Vagina (tissue), 2 donors: Measurements from ENCODE around the gene AGTPBP1. TPM values are rescaled to one million over a fixed set of nuclear protein-coding genes. Genes with fewer than 3 reads are reported as not detected.

Experiments
- DNase-seq, 2 donors: peaks; one replicate each; pipeline ENCODE4 v3.0.0-alpha.2; 2017; ENCODE audit errors: extremely low spot score in 2 of 2
- H3K27ac ChIP-seq: fragments of 200-600 bp; sonication (generic); one replicate; pipeline ENCODE4 v1.5.1; 2019
- H3K27me3 ChIP-seq: fragments of 200-600 bp; sonication (generic); one replicate; pipeline ENCODE4 v1.5.1; 2019
- H3K36me3 ChIP-seq, 2 donors: fragments of 200-600 bp; sonication (generic); one replicate each; pipeline ENCODE4 v1.5.1; 2017 to 2019
- H3K4me1 ChIP-seq: fragments of 200-600 bp; sonication (generic); one replicate; pipeline ENCODE4 v1.5.1; 2019
- H3K4me3 ChIP-seq, 2 donors: fragments of 200-600 bp; sonication (generic); 1 replicate in 1 of 2; 2 replicates in 1 of 2; pipeline ENCODE4 v1.5.1; 2016 to 2019
- H3K9me3 ChIP-seq: fragments of 200-600 bp; sonication (generic); one replicate; pipeline ENCODE4 v1.5.1; 2019
- CTCF ChIP-seq, 3 experiments: fragments of 450-650 bp in 2 of 3; fragments of 200-600 bp in 1 of 3; sonication (generic) in 1 of 3; IDR thresholded peaks; one replicate each; pipeline ENCODE4 v1.5.1; 2017 to 2019; ENCODE audit warnings: antibody characterized with exemption in 3 of 3, mild to moderate bottlenecking in 2 of 3, moderate library complexity in 2 of 3
- POLR2A ChIP-seq, 2 donors: fragments of 450-650 bp; IDR thresholded peaks; one replicate each; pipeline ENCODE4 v1.6.1; 2017; ENCODE audit warnings: antibody characterized with exemption in 2 of 2, mild to moderate bottlenecking in 2 of 2, moderate library complexity in 2 of 2
- POLR2AphosphoS5 ChIP-seq, 2 donors: sonication (generic); formaldehyde crosslinking; IDR thresholded peaks; one replicate each; pipeline ENCODE4 v1.9.0; 2017; ENCODE audit warnings: antibody characterized with exemption in 2 of 2, mild to moderate bottlenecking in 2 of 2, low read depth in 1 of 2; ENCODE audit not compliant: insufficient read depth in 1 of 2
- intact Hi-C: fragments of 100-400 bp; cut with DNase I; formaldehyde crosslinking; loops from one replicate; pipeline ENCODE4 v1.15.1; 2023
- total RNA-seq: library from RNA; depleted of rRNA; stranded (reverse); fragments of >200 nt; gene quantifications from one replicate; pipeline ENCODE4 v1.2.3, GENCODE V29; 2016

The AGTPBP1 gene
- total RNA-seq, 1 donor from 2014 or later = 12.3 TPM

- Histone ChIP-seq H3K36me3 (no peaks in the 10 kb centered on the region), H3K27me3 (no peaks in the 10 kb centered on the region), H3K9me3 (no peaks in the 10 kb centered on the region), H3K4me3 (no peak overlapping the region), H3K4me1 (no peaks in the 10 kb centered on the region), H3K27ac (no peak overlapping the region)
- intact Hi-C loops = no loop called here
- TF ChIP-seq POLR2A (IDR thresholded peaks at IDR 0.05) (no peak), POLR2AphosphoS5 (IDR thresholded peaks at IDR 0.05; ENCODE audit: insufficient read depth in 1 of 2, low read depth in 1 of 2) (no peak), CTCF (IDR thresholded peaks at IDR 0.05) (no peak)
- DNase-seq = no peak
Measured at GRCh38 chr9:85508616-85509015, 233.1 kb downstream of the AGTPBP1 start.

- no peak for TF ChIP-seq POLR2AphosphoS5 (IDR thresholded peaks at IDR 0.05; ENCODE audit: insufficient read depth in 1 of 2, low read depth in 1 of 2)
- no peak for TF ChIP-seq CTCF (IDR thresholded peaks at IDR 0.05)
- no peak for TF ChIP-seq POLR2A (IDR thresholded peaks at IDR 0.05)
- H3K27ac ChIP-seq = no peak overlapping the region
- no peaks in the 10 kb centered on the region for H3K36me3 ChIP-seq
- no peaks in the 10 kb centered on the region for H3K27me3 ChIP-seq
- no peak overlapping the region for H3K4me3 ChIP-seq
- peak in 1 of 2 donors; percentile 54 for DNase-seq
- H3K4me1 ChIP-seq = no peaks in the 10 kb centered on the region
- intact Hi-C loops = no loop called here
- no peaks in the 10 kb centered on the region for H3K9me3 ChIP-seq
Measured at GRCh38 chr9:85505612-85506011, 236.1 kb downstream of the AGTPBP1 start.

- no peak for TF ChIP-seq POLR2AphosphoS5 (IDR thresholded peaks at IDR 0.05; ENCODE audit: insufficient read depth in 1 of 2, low read depth in 1 of 2)
- no peak for TF ChIP-seq CTCF (IDR thresholded peaks at IDR 0.05)
- TF ChIP-seq POLR2A (IDR thresholded peaks at IDR 0.05) = no peak
- H3K27me3 ChIP-seq = no peaks in the 10 kb centered on the region
- H3K4me3 ChIP-seq = no peak overlapping the region
- H3K36me3 ChIP-seq = no peaks in the 10 kb centered on the region
- H3K4me1 ChIP-seq = no peaks in the 10 kb centered on the region
- no peaks in the 10 kb centered on the region for H3K9me3 ChIP-seq
- intact Hi-C loops = no loop called here
- H3K27ac ChIP-seq = no peak overlapping the region
- DNase-seq = no peak
Measured at GRCh38 chr9:85502815-85503655, 238.7 kb downstream of the AGTPBP1 start.

- no peaks in the 10 kb centered on the region for H3K36me3 ChIP-seq
- no peak overlapping the region for H3K4me3 ChIP-seq
- no peak for DNase-seq
- no peaks in the 10 kb centered on the region for H3K4me1 ChIP-seq
- intact Hi-C loops = no loop called here
- no peaks in the 10 kb centered on the region for H3K27me3 ChIP-seq
- no peaks in the 10 kb centered on the region for H3K9me3 ChIP-seq
- H3K27ac ChIP-seq = no peak overlapping the region
- no peak for TF ChIP-seq POLR2A (IDR thresholded peaks at IDR 0.05)
- no peak for TF ChIP-seq POLR2AphosphoS5 (IDR thresholded peaks at IDR 0.05; ENCODE audit: insufficient read depth in 1 of 2, low read depth in 1 of 2)
- no peak for TF ChIP-seq CTCF (IDR thresholded peaks at IDR 0.05)
Measured at GRCh38 chr9:85501882-85502281, 239.9 kb downstream of the AGTPBP1 start.

GRCh38 chr9:85501456-85501855 is 240.3 kb downstream of the AGTPBP1 start:
- no peak overlapping the region for H3K4me3 ChIP-seq
- intact Hi-C loops = no loop called here
- no peaks in the 10 kb centered on the region for H3K9me3 ChIP-seq
- H3K36me3 ChIP-seq = no peaks in the 10 kb centered on the region
- TF ChIP-seq POLR2A (IDR thresholded peaks at IDR 0.05) = no peak
- TF ChIP-seq CTCF (IDR thresholded peaks at IDR 0.05) = no peak
- TF ChIP-seq POLR2AphosphoS5 (IDR thresholded peaks at IDR 0.05; ENCODE audit: insufficient read depth in 1 of 2, low read depth in 1 of 2) = no peak
- H3K27ac ChIP-seq = no peak overlapping the region
- no peaks in the 10 kb centered on the region for H3K4me1 ChIP-seq
- H3K27me3 ChIP-seq = no peaks in the 10 kb centered on the region
- DNase-seq = no peak
